Keratinocyte (primary cell): ENCODE data around the gene FOXJ1.

ENCODE experiments used
- CTCF ChIP-seq, 3 experiments: IDR thresholded peaks in 1 of 3; conservative IDR thresholded peaks in 1 of 3; optimal IDR thresholded peaks in 1 of 3; 2 replicates in 2 of 3; 3 replicates in 1 of 3; pipeline versions ENCODE3 to v1.5.1; 2011; ENCODE audit warnings: low read length in 3 of 3, mild to moderate bottlenecking in 3 of 3, moderate library complexity in 2 of 3, control low read depth in 1 of 3, inconsistent platforms in 1 of 3; ENCODE audit not compliant: insufficient read depth in 2 of 3; ENCODE audit errors: extremely low read depth in 1 of 3
- EZH2 ChIP-seq: IDR thresholded peaks from one replicate; pipeline ENCODE4 v1.6.1; 2012; ENCODE audit warnings: inconsistent platforms, mild to moderate bottlenecking, low read length, moderate library complexity

GRCh38 chr17:76146053-76146851 is 5.2 kb upstream of the FOXJ1 start:
- TF ChIP-seq CTCF (optimal IDR thresholded peaks at IDR 0.05 in 1 of 3, IDR thresholded peaks at IDR 0.05 in 1 of 3, conservative IDR thresholded peaks at IDR 0.05 in 1 of 3; ENCODE audit: extremely low read depth in 1 of 3, insufficient read depth in 2 of 3, low read length in 3 of 3) (no peak), EZH2 (no peak)
